NK-92 treated with Interleukin-12 subunit alpha and Interleukin-12 subunit beta, amount 100 ng/mL, for 24 hours (cell line): Measurements from ENCODE around the gene JUND.
A peak's percentile ranks its signal among the peaks of the same experiment; 100 is the strongest.

Experiments used
- DNase-seq: peaks from one replicate; lab custom pipeline; 2025; lab: John Stamatoyannopoulos, UW

The JUND gene

DNA sequence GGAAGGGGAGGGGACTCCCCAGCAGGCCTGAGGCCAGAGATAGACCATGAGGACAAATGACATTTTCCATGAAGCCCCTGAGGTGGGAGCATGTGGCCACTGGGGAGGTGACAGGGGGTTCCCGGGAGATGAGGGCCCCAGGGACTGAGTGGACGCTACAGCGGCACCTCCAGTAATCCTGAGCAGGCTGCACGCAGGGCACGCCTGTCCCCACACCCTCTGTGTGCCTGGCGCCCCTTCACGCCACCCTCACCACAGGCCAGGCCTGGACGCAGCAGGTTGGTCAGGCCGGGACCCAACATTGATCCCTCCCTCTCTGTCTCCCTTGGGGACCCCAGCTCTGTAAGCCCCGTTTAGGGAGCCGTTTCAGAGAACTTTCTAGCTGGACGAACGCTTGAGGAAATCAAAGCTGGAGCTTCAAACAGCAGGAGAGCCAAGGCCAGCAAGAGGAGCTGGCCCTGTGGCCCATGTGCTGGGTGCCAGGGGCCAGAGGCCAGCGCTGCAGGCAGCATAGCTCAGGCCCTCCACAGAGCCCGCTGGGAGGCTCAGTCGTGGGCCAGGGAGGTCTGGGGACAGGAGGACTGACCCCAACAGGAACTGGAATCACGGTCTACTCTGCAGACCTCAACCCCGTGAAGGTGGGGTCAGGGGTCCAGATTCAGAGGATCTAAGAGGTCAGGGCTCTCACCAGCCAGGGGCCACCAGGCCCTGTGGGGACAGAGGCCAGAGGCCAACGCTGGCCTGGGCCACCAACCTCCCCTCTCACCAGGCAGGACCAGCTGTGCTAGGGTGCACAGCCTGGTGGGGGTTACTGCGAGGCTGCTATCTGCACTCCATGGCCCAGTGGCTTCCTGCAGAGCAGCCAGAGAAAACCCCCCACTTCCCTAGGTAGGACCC is 26.9 kb upstream of the JUND start:
- no peak for DNase-seq

DNA sequence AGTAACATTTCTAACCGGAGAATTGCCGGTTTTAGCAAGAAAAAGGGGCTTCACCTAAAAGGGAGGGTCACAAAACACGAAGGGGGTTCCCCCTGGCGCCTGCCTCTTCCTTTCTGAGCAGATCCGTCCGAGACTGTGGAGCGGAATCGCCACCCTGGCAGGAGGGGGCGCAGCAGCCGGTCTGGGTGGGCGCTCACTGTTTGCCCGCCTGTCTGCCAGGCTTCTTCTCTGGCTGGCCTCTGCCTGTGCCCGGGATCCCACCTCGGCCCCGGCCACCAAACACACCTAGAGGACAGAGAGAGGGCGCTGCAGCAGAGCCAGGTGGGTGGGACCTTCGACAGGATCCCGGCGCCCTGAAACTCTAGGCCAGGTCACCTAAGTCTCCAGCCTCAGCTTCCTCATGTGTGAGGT is 25.9 kb upstream of the JUND start:
- DNase-seq = no peak

GRCh38 chr19:18306888-18307260 is 25.5 kb upstream of the JUND start:
- no peak for DNase-seq

DNA sequence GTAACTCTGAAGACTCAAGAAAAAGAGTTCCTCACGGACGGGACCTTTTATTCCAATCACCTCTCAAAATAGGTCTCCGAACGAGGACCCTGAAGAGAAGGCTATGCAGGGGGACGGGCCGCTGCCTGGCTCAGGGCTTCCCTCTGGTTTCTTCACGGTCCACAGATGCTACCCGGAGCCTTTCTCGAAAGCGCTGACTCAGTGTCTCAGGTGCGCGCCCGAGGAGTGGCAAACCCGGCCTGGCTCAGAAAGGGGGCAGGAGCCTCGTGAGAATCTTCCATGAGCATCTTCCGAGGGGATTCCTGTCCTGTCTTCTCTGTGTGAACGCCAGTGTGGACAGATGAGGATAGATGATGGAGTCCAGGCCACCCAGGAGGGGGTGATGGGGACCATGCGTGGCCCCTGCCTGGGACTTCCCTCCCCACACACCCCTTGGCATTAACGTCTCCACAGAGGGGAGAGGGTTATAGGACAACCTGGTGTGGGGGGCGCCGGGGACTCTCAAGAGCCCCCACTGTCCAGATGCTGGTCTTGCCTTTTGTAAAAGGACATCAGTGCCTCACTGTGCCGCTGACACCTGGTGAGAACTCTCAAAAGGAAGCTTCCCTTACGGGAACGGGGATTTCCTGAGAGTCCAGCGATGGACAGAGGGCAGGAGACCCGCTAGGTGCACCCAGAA is 24.9 kb upstream of the JUND start:
- DNase-seq = no peak

- DNase-seq = peak; percentile 82
Observed at GRCh38 chr19:18304458-18305310, 23.3 kb upstream of the JUND start.

DNA sequence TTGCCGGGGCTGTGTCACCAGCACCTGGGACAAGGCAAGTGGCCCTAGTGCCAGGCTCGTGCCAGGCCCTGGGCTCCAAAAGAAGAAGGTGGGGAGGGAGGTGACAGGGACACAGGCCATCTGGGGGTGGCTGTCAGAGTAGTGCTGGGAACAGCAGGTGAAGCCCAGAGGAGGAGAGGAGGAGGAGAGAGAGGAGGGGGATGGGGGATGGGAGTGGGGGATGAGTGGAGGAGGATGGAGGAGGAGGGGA is 22.7 kb upstream of the JUND start:
- no peak for DNase-seq

GRCh38 chr19:18301718-18302111 is 20.3 kb upstream of the JUND start:
- DNase-seq = no peak

DNA sequence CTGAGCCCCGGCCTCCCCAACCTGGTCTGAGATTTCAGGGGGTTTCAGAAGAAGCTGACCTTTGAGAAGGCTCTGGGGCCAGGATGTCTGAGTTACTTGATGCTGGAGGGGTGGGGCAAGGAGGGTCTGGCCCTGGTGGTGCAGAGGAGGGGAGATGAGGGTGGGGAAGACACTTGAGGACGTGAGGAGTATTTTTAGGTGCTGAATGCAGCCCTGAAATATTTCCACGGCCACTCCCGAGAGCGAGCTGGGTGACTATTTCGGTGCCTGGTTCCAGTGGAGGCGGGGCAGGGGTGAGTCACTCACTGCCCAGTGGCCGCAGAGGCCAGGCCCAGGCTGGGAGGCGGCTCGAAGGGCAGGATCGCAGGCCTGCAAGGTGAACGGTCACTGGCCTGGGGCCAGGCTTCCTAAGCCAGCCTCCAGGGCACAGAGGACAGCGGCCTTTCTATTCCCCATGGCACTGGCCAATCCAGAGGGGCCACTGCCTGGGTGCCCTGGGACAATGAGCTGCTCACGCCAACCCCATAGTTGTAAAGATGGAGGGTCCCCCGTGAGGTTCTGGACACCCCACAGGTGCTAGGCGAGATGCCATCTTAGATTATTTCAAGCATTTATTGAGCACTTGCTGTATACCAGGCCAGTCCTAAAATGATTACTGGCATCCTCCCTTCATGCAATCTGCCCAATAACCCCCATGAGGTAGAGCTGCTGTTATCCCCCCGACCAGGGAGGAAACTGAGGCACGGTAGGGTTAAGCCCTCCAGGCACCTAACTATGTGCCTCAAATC is 19.7 kb upstream of the JUND start:
- no peak for DNase-seq

- no peak for DNase-seq
Observed at GRCh38 chr19:18299654-18300053, 18.2 kb upstream of the JUND start.

GRCh38 chr19:18298601-18299000 is 17.2 kb upstream of the JUND start:
- DNase-seq = no peak

GRCh38 chr19:18297308-18297707 is 15.9 kb upstream of the JUND start:
- no peak for DNase-seq

DNA sequence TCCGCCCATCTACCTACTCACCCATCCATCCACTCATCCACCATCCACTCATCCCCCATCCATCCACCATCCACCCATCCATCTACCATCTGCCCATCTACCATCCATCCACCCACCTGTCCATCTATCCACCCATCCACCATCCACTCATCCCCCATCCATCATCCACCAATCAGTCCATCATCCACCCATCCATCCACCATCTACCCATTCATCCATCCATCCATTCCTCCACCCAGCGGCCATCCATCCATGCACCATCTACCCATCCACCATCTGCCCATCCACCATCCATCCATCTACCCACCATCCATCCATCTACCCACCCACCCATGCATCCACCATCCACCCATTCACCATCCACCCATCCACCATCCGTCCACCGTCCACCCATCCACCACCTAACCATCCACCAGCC is 13.6 kb upstream of the JUND start:
- DNase-seq = no peak

DNA sequence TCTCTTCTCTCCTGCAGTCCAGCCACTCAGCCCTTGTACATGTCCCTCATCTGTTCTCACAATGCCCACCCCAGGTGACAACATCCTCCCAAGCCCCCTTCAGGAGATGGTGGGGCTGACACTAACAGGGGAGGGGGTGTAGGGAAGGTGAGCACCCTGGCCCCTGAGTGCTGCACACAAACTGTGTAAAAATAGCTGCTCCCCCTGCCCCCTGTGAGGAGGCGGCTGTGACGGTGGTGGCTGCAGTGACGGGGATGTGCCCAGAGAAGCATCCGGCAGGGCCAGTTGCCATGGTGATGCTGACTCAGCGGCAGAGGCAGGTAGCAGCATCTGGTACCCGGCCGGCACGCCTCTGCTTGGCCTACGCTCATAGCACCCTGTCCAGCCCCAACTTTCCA is 13.0 kb upstream of the JUND start:
- DNase-seq = peak; percentile 35

DNA sequence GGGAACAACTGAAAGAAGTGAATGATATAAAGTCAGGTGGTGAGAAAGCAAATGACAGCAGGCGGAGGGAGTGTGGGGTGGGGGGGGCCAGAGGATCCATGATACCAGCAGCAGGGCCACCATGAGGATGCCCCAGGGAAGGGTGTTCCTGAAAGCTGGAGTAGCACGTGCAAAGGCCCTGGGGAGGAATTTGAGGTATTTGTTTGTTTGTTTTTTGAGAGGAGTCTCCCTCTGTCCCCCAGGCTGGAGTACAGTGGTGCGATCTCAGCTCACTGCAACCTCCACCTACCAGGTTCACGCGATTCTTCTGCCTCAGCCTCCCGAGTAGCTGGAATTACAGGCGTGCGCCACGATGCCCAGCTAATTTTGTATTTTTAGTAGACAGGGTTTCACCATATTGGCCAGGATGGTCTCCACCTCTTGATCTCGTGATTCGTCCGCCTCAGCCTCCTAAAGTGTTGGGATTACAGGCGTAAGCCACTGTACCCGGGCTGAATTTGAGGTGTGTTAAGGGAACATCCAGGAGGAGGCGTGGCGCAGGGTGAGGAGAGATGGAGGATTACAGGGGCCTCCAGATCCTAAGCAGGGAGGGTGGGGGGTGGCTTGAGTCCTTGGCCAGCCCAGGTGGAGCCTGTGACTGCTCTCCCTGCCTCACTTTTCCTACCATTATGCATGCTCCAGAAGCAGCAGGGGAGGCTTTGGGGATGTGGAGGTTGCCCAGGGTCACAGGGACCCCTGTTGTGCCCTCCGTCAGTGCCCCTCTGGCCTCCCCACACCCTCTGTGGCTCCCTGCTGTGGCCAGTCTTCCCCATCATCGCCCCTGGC is 12.4 kb upstream of the JUND start:
- no peak for DNase-seq

- DNase-seq = peak; percentile 63
Observed at GRCh38 chr19:18292810-18293641, 11.6 kb upstream of the JUND start.

GRCh38 chr19:18292462-18292809 is 11.0 kb upstream of the JUND start:
- DNase-seq = peak; percentile 65

- peak; percentile 84 for DNase-seq
Observed at GRCh38 chr19:18291590-18292461, 10.4 kb upstream of the JUND start.

GRCh38 chr19:18291019-18291524 is 9.7 kb upstream of the JUND start:
- DNase-seq = no peak
